GM18502 (cell line): ENCODE results near the gene PPME1.
"Not testable (repeated sequence)": the region's sequence is repeated elsewhere in the genome, so short reads cannot be mapped to it uniquely, and the experiment has no call there.

Experiments used
- ATAC-seq: cut with Tn5 transposase; IDR thresholded peaks from one replicate; pipeline ENCODE4 v1.9.1; 2021; ENCODE audit warnings: mild to moderate bottlenecking; ENCODE audit not compliant: unreplicated experiment, poor library complexity

Gene PPME1

GRCh38 chr11:74170694-74171629 lies at the start of gene PPME1, which contains the start of gene C2CD3:
PPME1 (plus strand) TSS chr11:74171289; CDS start chr11:74171422, 133 bp downstream.
C2CD3 (minus strand) TSS chr11:74171002; CDS start chr11:74170792, 210 bp downstream.
- ATAC-seq: peak; percentile 95

- ATAC-seq: no peak
Observed at GRCh38 chr11:74121804-74122203, 49.3 kb upstream of the PPME1 start.

- no peak for ATAC-seq
Observed at GRCh38 chr11:74123008-74123448, 48.1 kb upstream of the PPME1 start.

GRCh38 chr11:74129121-74129520 lies 42.0 kb upstream of the PPME1 start:
- not testable (repeated sequence) for ATAC-seq

GRCh38 chr11:74132833-74133232 lies 38.3 kb upstream of the PPME1 start:
- no peak for ATAC-seq

GRCh38 chr11:74133436-74133835 lies 37.7 kb upstream of the PPME1 start:
- ATAC-seq: no peak

GRCh38 chr11:74134661-74135060 lies 36.4 kb upstream of the PPME1 start:
- no peak for ATAC-seq

GRCh38 chr11:74135127-74135840 lies 35.8 kb upstream of the PPME1 start:
- ATAC-seq: no peak

GRCh38 chr11:74138021-74138420 lies 33.1 kb upstream of the PPME1 start:
- ATAC-seq: no peak

- no peak for ATAC-seq
Observed at GRCh38 chr11:74138572-74138971, 32.5 kb upstream of the PPME1 start.

GRCh38 chr11:74139151-74139918 lies 31.8 kb upstream of the PPME1 start:
- ATAC-seq: no peak

- not testable (repeated sequence) for ATAC-seq
Observed at GRCh38 chr11:74139919-74140431, 31.1 kb upstream of the PPME1 start.

GRCh38 chr11:74141241-74141695 lies 29.8 kb upstream of the PPME1 start:
- ATAC-seq: no peak

- no peak for ATAC-seq
Observed at GRCh38 chr11:74141908-74142307, 29.2 kb upstream of the PPME1 start.

- ATAC-seq: no peak
Observed at GRCh38 chr11:74142624-74143023, 28.5 kb upstream of the PPME1 start.

- ATAC-seq: no peak
Observed at GRCh38 chr11:74144592-74144991, 26.5 kb upstream of the PPME1 start.

- ATAC-seq: no peak
Observed at GRCh38 chr11:74147199-74147929, 23.7 kb upstream of the PPME1 start.

- no peak for ATAC-seq
Observed at GRCh38 chr11:74153224-74153623, 17.9 kb upstream of the PPME1 start.

- ATAC-seq: no peak
Observed at GRCh38 chr11:74154620-74155281, 16.3 kb upstream of the PPME1 start.
